ENCODE results near the gene TTC28. TPM values are rescaled to one million over a fixed set of nuclear protein-coding genes. Genes with fewer than 3 reads are reported as not detected.

The TTC28 gene
- total RNA-seq, 2 donors from 2014 or later, result 29.2 to 74.6 TPM

DNA sequence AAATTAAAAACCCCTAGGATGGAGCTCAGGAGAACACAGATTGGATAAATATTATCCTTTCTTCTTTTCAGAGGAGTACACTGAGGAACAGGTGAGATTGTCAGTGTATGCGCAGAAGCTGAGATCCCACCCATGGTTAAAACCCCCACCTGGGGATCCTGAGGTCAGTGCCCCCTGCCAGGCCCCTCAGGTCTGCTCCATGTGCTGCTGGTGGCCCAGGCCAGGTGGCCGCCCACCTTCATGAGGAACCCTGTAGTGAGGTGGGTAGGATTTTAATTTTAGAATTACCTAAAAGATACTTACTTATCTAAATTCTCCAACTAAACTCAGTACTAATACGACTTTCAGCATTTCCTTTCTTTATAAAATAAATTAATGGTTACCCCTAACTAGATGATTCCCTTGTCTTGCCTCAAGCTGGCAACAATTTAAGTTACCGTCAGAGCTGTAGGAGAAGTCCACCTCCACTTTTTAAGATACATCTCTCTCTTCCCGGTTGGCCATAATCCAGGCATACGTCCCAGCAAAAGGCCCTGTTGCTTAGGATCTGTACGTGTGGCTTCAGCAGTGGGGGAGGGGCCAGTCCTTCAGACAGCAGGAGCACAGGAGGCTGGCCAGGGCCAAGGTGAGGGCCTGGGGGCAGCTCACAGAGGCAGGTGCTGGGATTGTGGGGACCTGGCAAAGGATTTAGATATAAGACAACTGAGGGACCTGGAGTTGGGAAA is 699.1 kb downstream of the TTC28 start:
- no peaks in the 10 kb centered on the region for H3K9me3 ChIP-seq
- no peak overlapping the region for H3K27ac ChIP-seq
- H3K27me3 ChIP-seq (replicated peaks; ENCODE audit: insufficient read depth), result no peaks in the 10 kb centered on the region
- TF ChIP-seq CTCF (IDR thresholded peaks at IDR 0.05) (no peak), POLR2A (IDR thresholded peaks at IDR 0.05) (no peak), POLR2AphosphoS5 (IDR thresholded peaks at IDR 0.05) (no peak)
- no peak for DNase-seq (ENCODE audit: low spot score)
- intact Hi-C loops (cut with DNase I), result no loop called here
- 80% methylated on average over 7 of the region's 7 CpGs for WGBS
- H3K4me3 ChIP-seq, result no peak overlapping the region
- no peaks in the 10 kb centered on the region for H3K36me3 ChIP-seq
- no peaks in the 10 kb centered on the region for H3K4me1 ChIP-seq (replicated peaks)

DNA sequence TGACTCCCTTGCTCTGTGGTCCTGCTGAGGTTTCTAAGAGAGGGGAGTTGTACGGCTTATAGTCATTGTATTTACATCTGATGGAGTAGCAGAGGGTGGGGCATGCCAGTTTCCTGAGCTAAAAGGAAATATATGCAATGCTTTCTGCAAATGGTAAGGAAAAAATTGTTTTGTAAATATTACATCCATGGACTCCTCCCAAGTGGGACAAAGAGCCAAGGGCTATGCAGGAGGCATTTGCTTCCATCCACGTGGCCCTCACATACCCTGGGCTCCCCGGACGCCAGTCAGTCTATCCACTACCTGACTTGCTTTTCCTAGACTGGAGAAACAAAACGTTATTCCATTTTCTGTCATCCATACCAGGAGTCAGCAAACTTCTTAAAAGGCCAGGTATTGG is 700.8 kb downstream of the TTC28 start:
- intact Hi-C loops (cut with DNase I), result no loop called here
- no peaks in the 10 kb centered on the region for H3K36me3 ChIP-seq
- H3K4me3 ChIP-seq, result no peak overlapping the region
- no peaks in the 10 kb centered on the region for H3K9me3 ChIP-seq
- WGBS, result 88% methylated on average over 5 of the region's 5 CpGs
- no peak overlapping the region for H3K27ac ChIP-seq
- no peaks in the 10 kb centered on the region for H3K27me3 ChIP-seq (replicated peaks; ENCODE audit: insufficient read depth)
- DNase-seq (ENCODE audit: low spot score), result no peak
- TF ChIP-seq POLR2A (IDR thresholded peaks at IDR 0.05) (no peak), CTCF (IDR thresholded peaks at IDR 0.05) (no peak), POLR2AphosphoS5 (IDR thresholded peaks at IDR 0.05) (no peak)
- no peaks in the 10 kb centered on the region for H3K4me1 ChIP-seq (replicated peaks)

- intact Hi-C loops (cut with DNase I), result no loop called here
- no peaks in the 10 kb centered on the region for H3K9me3 ChIP-seq
- H3K27ac ChIP-seq, result no peak overlapping the region
- WGBS, result 94% methylated on average over 6 of the region's 6 CpGs
- H3K4me3 ChIP-seq, result no peak overlapping the region
- DNase-seq (ENCODE audit: low spot score), result no peak
- no peaks in the 10 kb centered on the region for H3K4me1 ChIP-seq (replicated peaks)
- no peaks in the 10 kb centered on the region for H3K36me3 ChIP-seq
- no peak for TF ChIP-seq POLR2A (IDR thresholded peaks at IDR 0.05)
- no peak for TF ChIP-seq POLR2AphosphoS5 (IDR thresholded peaks at IDR 0.05)
- no peak for TF ChIP-seq CTCF (IDR thresholded peaks at IDR 0.05)
- no peaks in the 10 kb centered on the region for H3K27me3 ChIP-seq (replicated peaks; ENCODE audit: insufficient read depth)
These were observed 701.3 kb downstream of the TTC28 start for GRCh38 chr22:27978317-27978716.

DNA sequence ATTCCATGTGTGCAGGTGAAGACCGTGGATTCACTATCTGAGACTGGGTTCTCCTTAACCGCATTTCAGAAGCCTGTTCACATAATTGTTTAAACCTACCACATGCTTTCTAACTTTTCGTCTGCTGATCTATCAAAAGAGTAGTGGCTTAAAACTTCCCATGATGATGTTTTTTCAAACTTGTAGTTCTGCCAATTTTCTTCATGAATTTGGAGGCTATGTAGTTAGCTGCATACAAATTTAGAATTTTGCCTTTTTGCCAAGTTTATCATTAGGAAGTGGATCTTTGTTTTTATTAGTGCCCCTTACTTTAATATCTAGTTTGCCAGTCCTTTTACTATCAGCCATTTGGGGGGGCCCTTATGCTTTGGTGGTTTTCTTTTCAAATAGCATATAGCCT is 703.1 kb downstream of the TTC28 start:
- Histone ChIP-seq H3K4me1 (replicated peaks) (no peaks in the 10 kb centered on the region), H3K36me3 (no peaks in the 10 kb centered on the region), H3K27ac (no peak overlapping the region), H3K9me3 (no peaks in the 10 kb centered on the region), H3K4me3 (no peak overlapping the region), H3K27me3 (replicated peaks; ENCODE audit: insufficient read depth) (no peaks in the 10 kb centered on the region)
- DNase-seq (ENCODE audit: low spot score), result no peak
- TF ChIP-seq POLR2A (IDR thresholded peaks at IDR 0.05) (no peak), CTCF (IDR thresholded peaks at IDR 0.05) (no peak), POLR2AphosphoS5 (IDR thresholded peaks at IDR 0.05) (no peak)
- 73% methylated on average over 3 of the region's 3 CpGs for WGBS
- intact Hi-C loops (cut with DNase I), result no loop called here

GRCh38 chr22:27975381-27976013 is 704.1 kb downstream of the TTC28 start:
- H3K4me3 ChIP-seq, result no peak overlapping the region
- no peak for DNase-seq (ENCODE audit: low spot score)
- no peaks in the 10 kb centered on the region for H3K27me3 ChIP-seq (replicated peaks; ENCODE audit: insufficient read depth)
- H3K4me1 ChIP-seq (replicated peaks), result no peaks in the 10 kb centered on the region
- WGBS, result 90% methylated on average over 16 of the region's 16 CpGs
- H3K27ac ChIP-seq, result no peak overlapping the region
- intact Hi-C loops (cut with DNase I), result no loop called here
- no peak for TF ChIP-seq CTCF (IDR thresholded peaks at IDR 0.05)
- TF ChIP-seq POLR2AphosphoS5 (IDR thresholded peaks at IDR 0.05), result no peak
- no peak for TF ChIP-seq POLR2A (IDR thresholded peaks at IDR 0.05)
- no peaks in the 10 kb centered on the region for H3K36me3 ChIP-seq
- H3K9me3 ChIP-seq, result no peaks in the 10 kb centered on the region
